ENCODE measurements around the gene TRAF4.
"Not testable (repeated sequence)": the region's sequence is repeated elsewhere in the genome, so short reads cannot be mapped to it uniquely, and the experiment has no call there.

Gene TRAF4

GRCh38 chr17:28712705-28713415 lies 31.0 kb upstream of the TRAF4 start:
- no peak for DNase-seq

DNA sequence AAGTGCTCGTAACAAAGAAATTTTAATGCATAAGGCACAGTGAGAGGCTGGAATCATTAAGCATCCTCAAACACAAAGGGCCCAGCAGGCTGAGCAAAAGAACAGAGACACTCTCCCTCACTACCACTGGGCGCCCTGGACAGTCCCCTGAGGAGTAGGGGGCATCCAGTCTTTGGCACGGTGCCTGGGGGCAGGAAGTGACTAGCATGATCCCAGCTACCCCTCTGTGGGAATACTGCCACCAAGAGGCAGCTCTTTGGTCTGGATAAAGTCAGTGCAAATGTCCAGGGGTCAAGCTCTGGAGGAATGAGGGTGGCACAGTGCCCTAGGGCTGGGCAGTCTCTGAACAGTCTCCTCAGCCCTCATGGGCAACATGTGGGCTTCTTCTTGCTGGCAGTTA lies 29.5 kb upstream of the TRAF4 start:
- no peak for DNase-seq

DNA sequence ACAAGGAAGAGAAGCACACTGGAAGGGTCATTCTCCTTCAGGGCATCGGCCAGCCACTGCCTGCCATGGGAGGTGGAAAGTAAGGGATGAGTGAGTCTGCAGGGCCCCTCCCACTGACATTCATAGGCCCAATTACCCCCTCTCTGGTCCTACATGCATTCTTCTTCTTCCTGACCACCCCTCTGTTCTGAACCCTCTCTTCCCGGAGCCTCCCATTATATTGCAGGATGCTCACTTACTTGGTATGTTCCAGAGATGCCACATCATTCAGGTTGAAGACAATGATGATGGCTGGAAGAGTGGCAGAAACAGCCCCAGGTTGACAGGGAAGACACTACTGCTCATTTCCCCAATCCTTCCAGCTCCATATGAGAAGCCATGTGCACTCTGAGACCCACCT lies 28.6 kb upstream of the TRAF4 start:
- no peak for DNase-seq

DNA sequence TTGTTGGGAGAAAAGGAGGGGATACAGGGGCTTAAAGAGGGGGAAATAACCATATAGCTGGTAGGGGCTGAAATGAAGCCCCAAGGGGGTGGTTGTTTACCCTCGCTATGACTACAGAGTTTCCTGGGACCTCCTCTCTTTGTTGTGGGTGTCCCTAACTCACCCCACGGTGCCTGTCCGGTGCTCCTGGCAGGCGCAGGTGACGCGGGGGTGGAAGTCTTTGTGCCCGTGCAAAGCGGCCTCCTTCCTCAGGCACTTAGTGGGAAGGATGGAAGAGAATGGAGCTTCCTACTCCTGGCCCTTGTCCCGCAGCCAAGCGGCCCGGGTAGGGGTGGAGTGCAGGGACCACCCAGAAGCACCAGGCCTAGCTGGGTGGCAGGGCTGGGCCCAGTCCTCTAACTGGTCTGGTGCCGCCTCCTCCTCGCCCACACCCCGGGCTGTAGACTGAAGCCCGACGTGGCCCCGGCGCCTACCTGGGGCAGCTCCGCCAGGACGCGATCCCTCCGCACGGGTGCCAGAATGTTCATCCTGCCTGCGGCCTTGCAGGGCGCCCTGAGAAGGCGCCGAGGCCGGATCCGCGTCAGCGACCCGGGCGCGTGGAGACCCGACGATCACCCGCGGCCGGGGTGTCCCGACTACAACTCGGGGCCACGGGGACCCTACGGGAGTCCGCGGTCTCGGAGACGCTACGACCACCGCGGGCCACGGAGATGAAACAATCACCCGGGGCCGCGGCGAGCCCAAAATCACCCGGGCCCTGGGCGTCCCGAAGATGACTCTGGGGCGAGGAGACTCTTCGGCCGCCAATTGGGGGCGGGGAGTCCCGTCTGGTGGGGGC lies 26.9 kb upstream of the TRAF4 start:
- peak; percentile 86 for DNase-seq

DNA sequence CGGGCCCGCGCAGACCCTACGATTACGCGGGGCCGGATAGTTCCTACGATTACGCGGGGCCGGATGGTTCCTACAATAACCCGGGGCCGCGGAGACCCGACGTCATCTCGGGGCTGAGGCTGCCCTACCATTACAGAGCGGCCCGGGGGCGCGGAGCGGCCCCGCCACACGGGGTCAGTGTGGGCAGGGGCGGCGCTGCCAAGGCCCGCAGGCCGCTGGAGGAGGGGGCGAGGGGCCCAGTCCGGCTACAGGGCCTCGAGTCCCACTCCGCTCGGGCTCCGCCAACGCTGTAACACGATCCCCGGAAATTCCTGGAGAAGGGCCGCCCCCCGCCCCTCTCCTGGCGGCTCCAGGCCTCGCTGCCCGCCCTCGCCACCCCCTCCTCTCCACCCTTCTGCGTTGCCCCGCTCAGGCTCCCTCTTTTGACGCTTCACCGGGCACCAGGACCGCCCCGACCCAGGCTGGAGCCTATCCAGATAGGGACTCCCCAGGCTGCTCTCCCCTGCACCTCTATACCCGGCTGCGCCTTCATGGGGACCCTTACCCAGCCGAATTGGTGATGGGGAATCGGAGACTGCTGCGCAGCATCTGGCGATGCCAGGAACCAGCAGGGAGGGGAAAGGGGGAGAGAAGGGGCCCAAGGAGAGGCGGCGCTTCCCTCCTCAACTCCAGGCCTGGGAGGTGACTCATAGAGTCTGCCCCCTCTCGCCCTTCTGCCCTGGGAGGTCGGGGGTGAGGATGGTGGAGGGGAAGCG lies 26.1 kb upstream of the TRAF4 start, which contains the start of gene RAB34:
TSS of gene RAB34 (minus strand) at position 291 of the 755 bp plus-strand sequence. CDS start 602 bp downstream, outside the sequence.
- DNase-seq: peak; percentile 95

- DNase-seq: no peak
Measured at GRCh38 chr17:28718333-28719020, 25.3 kb upstream of the TRAF4 start.

DNA sequence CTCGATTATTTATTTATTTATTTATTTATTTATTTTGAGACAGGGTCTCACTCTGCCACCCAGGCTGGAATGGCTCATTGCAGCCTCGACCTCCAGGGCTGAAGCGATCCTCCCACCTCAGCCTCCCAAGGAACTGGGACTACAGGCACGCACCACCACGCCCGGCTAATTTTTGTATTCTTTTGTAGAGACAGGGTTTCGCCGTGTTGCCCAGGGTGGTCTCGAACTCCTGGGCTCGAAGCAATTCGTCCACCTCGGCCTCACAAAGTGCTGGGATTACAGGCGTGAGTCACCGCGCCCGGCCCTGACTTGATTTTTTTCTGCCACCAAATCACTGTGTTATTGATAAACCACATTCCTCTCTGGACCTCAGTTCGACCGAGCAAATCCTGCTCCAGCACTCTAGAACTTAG lies 24.8 kb upstream of the TRAF4 start:
- no peak for DNase-seq

DNA sequence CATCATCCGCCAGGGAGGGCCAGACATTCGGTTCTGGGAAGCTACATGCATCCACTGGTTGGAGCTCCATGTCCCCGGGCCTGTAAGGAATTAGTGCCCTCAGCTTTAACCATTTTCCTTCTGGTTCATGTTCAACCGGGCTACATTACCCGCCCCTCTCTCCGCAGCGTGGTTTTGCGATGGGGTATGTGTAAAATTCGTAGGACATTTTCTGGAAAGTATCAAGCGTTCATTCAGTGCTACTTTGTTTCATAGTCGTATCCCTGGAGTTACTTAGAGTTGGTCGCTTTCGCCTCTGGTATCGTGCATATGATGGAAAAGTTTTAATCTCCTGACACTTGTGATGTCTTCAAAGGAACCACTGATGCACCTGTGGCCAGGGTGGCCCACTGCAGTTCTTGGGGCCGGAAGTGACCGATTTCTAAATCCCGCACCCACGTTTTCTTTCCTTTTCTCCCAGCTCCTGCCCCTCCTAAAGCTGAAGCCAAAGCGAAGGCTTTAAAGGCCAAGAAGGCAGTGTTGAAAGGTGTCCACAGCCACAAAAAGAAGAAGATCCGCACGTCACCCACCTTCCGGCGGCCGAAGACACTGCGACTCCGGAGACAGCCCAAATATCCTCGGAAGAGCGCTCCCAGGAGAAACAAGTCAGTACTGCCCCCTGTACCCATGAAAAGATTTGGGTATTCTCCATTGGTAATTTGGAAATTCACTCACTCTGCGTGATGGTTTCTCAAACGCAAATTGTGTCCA lies 23.4 kb upstream of the TRAF4 start:
- no peak for DNase-seq

DNA sequence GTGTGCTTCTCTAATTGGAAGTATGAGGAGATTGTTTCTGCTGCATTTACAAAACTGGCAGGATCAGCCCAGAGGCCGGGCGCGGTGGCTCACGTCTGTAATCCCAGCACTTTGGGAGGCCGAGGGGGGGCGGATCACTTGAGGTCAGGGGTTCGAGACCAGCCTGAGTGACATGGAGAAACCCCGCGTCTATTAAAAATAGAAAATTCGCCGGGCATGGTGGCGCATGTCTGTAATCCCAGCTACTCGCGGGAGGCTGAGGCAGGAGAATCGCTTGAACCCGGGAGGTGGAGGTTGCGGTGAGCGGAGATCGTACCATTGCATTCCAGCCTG lies 22.8 kb upstream of the TRAF4 start:
- not testable (repeated sequence) for DNase-seq

GRCh38 chr17:28722417-28723158 lies 21.2 kb upstream of the TRAF4 start:
- no peak for DNase-seq

DNA sequence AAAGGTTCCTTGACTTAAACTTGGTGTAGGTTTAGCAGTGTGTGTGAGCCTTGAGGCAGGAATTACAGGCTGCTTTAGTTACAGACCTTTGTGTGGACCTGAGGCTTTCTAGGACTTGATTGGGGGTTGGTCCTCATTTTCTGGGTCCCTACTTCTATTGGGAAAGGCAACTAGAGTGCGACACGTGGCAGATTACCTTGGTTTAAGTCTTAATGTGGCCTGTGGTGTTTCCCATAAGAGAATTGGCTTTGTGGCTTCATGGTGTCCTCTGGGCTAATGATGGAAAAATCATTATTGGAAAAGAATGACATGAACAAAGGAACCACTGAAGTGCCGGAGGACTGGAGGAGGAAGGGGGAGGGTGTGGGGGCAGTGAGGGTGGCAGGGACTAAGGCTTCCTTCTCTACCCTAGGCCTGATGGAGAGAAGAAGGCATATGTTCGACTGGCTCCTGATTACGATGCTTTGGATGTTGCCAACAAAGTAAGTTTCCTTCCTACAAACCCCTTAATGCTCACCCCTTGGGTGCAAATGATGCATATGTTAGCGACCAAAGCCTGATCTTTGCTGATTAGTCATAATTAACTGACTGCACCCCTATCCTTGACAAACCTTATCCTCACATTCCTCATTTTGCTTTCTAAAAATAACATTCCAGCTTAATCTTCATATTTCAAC lies 20.5 kb upstream of the TRAF4 start:
- DNase-seq: no peak

- not testable (repeated sequence) for DNase-seq
Measured at GRCh38 chr17:28723836-28724499, 19.8 kb upstream of the TRAF4 start.

DNA sequence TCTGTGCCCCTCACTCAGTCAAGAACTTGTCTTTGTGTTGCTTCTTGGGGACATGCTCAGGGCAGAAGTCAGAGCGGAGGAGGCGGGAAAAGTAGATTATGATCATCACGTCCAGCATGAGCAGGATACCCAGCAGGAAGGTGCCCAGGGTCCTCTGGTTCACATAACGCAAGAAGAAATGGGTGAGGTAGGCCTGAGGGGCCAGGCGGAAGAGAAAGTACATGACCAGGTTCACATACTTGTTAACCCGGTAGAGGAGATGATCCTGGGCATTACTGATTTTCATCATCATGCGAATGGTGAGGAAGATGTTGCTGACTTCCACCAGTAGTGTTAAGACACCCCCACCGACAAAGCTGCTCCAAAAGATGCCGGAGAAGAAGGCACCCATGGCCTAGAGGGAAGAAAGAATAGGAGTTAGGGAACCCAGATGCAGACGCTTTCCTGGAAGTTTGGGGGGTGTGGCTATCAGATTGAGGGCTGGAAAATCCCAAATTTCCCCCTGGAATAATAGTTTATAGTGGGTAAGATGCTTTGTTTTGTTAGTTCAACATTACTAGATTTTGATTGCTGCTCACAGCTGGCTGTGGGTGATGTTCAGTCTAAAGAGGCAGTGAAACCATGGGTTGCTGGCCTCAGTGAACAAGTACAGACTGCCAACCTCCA lies 19.2 kb upstream of the TRAF4 start:
- no peak for DNase-seq

DNA sequence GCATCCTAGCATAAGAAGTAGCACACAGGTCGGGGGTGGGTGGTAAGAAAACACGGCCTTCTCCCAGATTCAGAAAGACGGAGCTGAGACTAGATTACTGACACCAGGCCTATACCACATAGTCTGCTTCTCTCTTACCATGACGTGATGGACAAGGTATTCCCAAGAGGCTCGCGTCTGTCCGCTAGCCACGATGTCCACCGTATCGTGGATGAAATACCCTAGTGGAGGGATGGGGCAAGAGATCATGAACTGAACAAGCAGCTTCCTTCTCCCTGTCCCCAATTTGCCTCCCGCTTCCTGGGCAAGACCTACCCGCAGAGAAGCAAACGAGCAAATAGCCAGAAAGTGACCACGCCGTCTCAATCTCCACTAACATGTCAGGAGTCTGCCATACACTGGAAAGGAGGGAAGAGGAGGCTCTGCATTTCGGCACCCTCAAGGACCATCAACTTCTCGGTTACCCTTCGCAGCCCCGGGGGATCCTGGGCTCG lies 18.6 kb upstream of the TRAF4 start:
- peak; percentile 33 for DNase-seq

DNA sequence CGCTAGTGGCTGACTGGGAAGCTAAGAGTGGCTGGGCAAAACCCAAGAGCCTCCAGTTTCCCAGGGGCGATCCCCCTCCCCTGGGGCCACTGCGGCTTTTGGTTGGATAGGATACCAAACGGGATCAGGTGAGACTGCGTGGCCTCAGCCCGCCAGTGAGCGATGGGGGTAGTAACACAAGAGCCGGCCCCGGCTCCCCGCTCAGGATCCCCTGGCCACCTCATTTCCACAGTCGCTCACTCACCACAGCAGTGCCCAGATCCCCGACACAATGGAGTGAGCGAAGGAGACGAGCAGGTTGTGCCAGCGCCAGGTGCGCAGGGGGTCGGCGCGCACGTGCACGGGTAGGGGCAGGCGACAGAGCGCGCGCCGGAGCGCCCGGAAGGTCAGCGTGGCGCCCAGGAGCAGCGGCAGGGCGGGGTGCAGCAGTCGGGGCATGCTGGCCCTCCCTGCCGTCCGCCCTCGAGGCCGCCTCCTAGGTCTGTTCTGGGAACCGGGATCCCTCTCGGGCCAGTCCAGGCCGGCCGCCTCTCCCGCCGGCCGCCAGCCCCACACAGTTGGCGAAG lies 18.1 kb upstream of the TRAF4 start:
- peak; percentile 86 for DNase-seq

DNA sequence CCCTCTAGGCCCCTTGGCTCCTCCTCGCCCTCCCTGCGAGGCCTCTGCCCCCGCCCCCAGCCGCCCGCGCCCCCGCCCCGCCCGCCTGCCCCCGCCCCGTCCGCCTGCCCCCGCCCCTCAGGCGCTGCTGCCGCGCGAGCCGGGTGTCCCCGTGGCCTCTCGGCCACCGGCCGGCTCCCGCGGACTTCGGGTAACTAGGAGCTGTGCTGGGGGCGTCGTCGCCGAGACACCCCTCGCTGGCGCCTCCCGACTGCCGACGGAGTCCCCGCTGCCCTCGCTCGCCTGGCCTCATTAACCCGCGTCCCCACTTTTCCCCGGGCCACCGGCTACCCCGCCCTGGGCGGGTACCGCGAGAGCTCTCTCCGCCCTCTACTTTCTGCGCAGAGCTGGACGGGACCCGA lies 17.6 kb upstream of the TRAF4 start, which contains the start of gene TLCD1:
TSS of gene TLCD1 (minus strand) at position 8 of the 401 bp plus-strand sequence. CDS start 136 bp downstream, outside the sequence.
- no peak for DNase-seq

DNA sequence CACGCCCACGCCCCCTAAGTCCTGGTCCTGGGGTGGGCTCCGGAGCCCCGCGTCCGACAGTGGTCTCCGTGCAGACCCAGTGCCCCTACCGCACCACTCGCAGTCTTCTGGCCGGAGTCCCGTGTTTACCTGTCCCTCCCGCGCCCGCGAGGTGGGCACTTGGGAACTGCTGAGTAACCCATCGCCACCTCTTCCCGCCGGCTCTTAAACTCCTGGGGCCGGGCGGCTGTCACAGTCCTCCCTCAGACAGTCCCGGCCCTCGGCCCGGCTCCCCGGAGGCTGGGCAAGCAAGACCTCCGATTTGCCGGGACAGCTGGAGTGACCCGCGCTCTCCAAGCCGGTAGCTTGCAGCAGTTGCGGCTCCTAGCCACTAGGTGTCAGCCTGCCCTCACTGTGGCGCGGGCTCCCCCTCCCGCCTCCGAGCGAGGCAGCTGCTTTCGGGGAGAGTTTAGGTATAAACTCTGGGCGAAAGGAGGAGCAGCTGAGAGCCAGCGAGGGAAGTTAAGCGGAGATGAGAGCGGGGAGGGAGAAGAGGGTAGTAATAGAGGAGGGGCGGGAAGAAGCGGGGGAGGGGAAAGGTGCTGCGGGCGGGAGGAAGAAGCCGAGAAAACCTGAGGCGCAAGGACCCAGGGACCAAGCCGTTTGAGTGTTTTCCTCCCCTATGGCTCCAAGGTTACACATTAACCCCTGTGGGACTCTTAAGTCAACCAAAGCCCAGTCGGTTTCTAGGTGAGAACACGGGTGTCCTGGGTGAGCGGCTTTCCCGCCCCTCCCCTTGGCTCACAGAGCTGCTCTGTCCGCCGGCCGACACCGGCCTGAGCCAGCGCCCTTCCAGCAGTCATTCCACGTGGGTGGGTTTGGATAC lies 17.0 kb upstream of the TRAF4 start:
- peak; percentile 96 for DNase-seq

Data from right kidney (tissue), 1 donor.